Epithelial cell of proximal tubule (primary cell): ENCODE data around the gene PXYLP1. TPM values are rescaled to one million over a fixed set of nuclear protein-coding genes. Genes with fewer than 3 reads are reported as not detected.

Experiments
- DNase-seq: peaks from one replicate; pipeline ENCODE4 v3.0.0-alpha.2; 2011; ENCODE audit warnings: low read depth
- H3K4me3 ChIP-seq: 2 replicates; pipeline ENCODE4 v1.5.1; 2011; ENCODE audit warnings: low read depth, mild to moderate bottlenecking, low read length
- CTCF ChIP-seq: conservative IDR thresholded peaks from 2 replicates; pipeline ENCODE4 v1.5.1; 2012; ENCODE audit warnings: low read depth, mild to moderate bottlenecking, low read length
- total RNA-seq: library from RNA; depleted of rRNA; stranded (reverse); fragments of >200 nt; gene quantifications from 2 replicates; pipeline ENCODE4 v1.2.3, GENCODE V29; 2015

The PXYLP1 gene
- total RNA-seq, 1 donor from 2014 or later = 12.4 TPM

- no peak for TF ChIP-seq CTCF
- no peak for DNase-seq
- H3K4me3 ChIP-seq = no peak overlapping the region
Observed at GRCh38 chr3:141266186-141266585, 34.6 kb downstream of the PXYLP1 start.

GRCh38 chr3:141266797-141267555 is 35.4 kb downstream of the PXYLP1 start:
- no peak for DNase-seq
- TF ChIP-seq CTCF = no peak
- H3K4me3 ChIP-seq = no peak overlapping the region

- no peak for TF ChIP-seq CTCF
- DNase-seq = no peak
Observed at GRCh38 chr3:141267629-141268028, 36.0 kb downstream of the PXYLP1 start.

GRCh38 chr3:141268306-141268705 is 36.7 kb downstream of the PXYLP1 start:
- DNase-seq = no peak
- TF ChIP-seq CTCF = no peak

More at GRCh38 chr3:141267629-141268028, 36.0 kb downstream of the PXYLP1 start:
- no peak overlapping the region for H3K4me3 ChIP-seq

GRCh38 chr3:141268791-141269190 is 37.2 kb downstream of the PXYLP1 start:
- no peak for DNase-seq

More at GRCh38 chr3:141268306-141268705, 36.7 kb downstream of the PXYLP1 start:
- H3K4me3 ChIP-seq = no peak overlapping the region

GRCh38 chr3:141269961-141270360 is 38.3 kb downstream of the PXYLP1 start:
- DNase-seq = no peak
- no peak for TF ChIP-seq CTCF
- no peak overlapping the region for H3K4me3 ChIP-seq

More at GRCh38 chr3:141268791-141269190, 37.2 kb downstream of the PXYLP1 start:
- no peak for TF ChIP-seq CTCF
- H3K4me3 ChIP-seq = no peak overlapping the region

GRCh38 chr3:141271279-141272030 is 39.8 kb downstream of the PXYLP1 start:
- H3K4me3 ChIP-seq = no peak overlapping the region
- no peak for TF ChIP-seq CTCF
- DNase-seq = no peak
